Amygdala (tissue), 56 donors: ENCODE results near the gene NTRK2.

Source experiments
- DNase-seq, 56 donors: peaks; one replicate each; lab custom pipeline; 2025; lab: John Stamatoyannopoulos, UW

Gene NTRK2

GRCh38 chr9:85040146-85040545 is 370.6 kb downstream of the NTRK2 start:
- peak in 42 of 56 donors; percentile 10 to 71 (median 42) for DNase-seq

GRCh38 chr9:85040821-85041465 is 371.4 kb downstream of the NTRK2 start:
- DNase-seq, result peak in 54 of 56 donors; percentile 30 to 92 (median 76)

GRCh38 chr9:85041466-85042137 is 372.1 kb downstream of the NTRK2 start:
- peak in 13 of 56 donors; percentile 2 to 35 (median 11) for DNase-seq

GRCh38 chr9:85042981-85043647 is 373.6 kb downstream of the NTRK2 start:
- DNase-seq, result peak in 6 of 56 donors; percentile 4 to 22 (median 12)

- no peak for DNase-seq
Measured at GRCh38 chr9:85045271-85045670, 375.7 kb downstream of the NTRK2 start.

- DNase-seq, result no peak
Measured at GRCh38 chr9:85046475-85046874, 376.9 kb downstream of the NTRK2 start.

GRCh38 chr9:85053206-85053786 is 383.8 kb downstream of the NTRK2 start:
- DNase-seq, result no peak

- no peak for DNase-seq
Measured at GRCh38 chr9:85054017-85054416, 384.5 kb downstream of the NTRK2 start.

GRCh38 chr9:85055506-85056202 is 386.1 kb downstream of the NTRK2 start:
- no peak for DNase-seq

- no peak for DNase-seq
Measured at GRCh38 chr9:85056203-85056572, 386.7 kb downstream of the NTRK2 start.

- DNase-seq, result no peak
Measured at GRCh38 chr9:85061969-85062368, 392.4 kb downstream of the NTRK2 start.

GRCh38 chr9:85062385-85063022 is 393.0 kb downstream of the NTRK2 start:
- DNase-seq, result no peak

GRCh38 chr9:85064811-85065371 is 395.4 kb downstream of the NTRK2 start:
- DNase-seq, result no peak

GRCh38 chr9:85067792-85068191 is 398.3 kb downstream of the NTRK2 start:
- DNase-seq, result no peak

- peak in 1 of 56 donors; percentile 3 for DNase-seq
Measured at GRCh38 chr9:85069421-85069820, 399.9 kb downstream of the NTRK2 start.
